GM23338 (cell line): ENCODE data around the gene PIK3CB.

Source experiments
- CTCF ChIP-seq, 2 experiments: fragments of 200-600 bp in 1 of 2; sonication (generic) in 1 of 2; conservative IDR thresholded peaks; 2 replicates each; pipeline versions ENCODE4 v1.5.1 to v1.6.1; 2016 to 2017; ENCODE audit warnings: antibody characterized with exemption in 2 of 2, low read depth in 2 of 2, mild to moderate bottlenecking in 2 of 2, moderate library complexity in 1 of 2
- EZH2phosphoT487 ChIP-seq: fragments of 200-600 bp; sonication (generic); IDR thresholded peaks from one replicate; pipeline ENCODE4 v1.8.1; 2018; ENCODE audit warnings: antibody characterized with exemption; ENCODE audit not compliant: unreplicated experiment
- JUNB ChIP-seq: IDR thresholded peaks from one replicate; pipeline ENCODE4 v1.6.1; 2016; ENCODE audit warnings: antibody characterized with exemption; ENCODE audit not compliant: unreplicated experiment
- POLR2AphosphoS5 ChIP-seq: IDR thresholded peaks from 2 replicates; pipeline ENCODE4 v1.6.1; 2016; ENCODE audit warnings: antibody characterized with exemption, low read depth
- REST ChIP-seq: IDR thresholded peaks from one replicate; pipeline ENCODE4 v1.6.1; 2018; ENCODE audit warnings: antibody characterized with exemption; ENCODE audit not compliant: unreplicated experiment
- ZNF331 ChIP-seq: fragments of 250-450 bp; sonication (Bioruptor Pico); IDR thresholded peaks from 2 replicates; pipeline ENCODE4 v1.5.0; 2020; ENCODE audit warnings: low read depth, mild to moderate bottlenecking, moderate library complexity

GRCh38 chr3:138748190-138748589 is 86.5 kb downstream of the PIK3CB start:
- TF ChIP-seq CTCF (conservative IDR thresholded peaks at IDR 0.05; ENCODE audit: low read depth in 2 of 2), result no peak
- TF ChIP-seq JUNB, result no peak
- no peak for TF ChIP-seq ZNF331 (CRISPR knock-in tag)
- TF ChIP-seq EZH2phosphoT487, result no peak
- no peak for TF ChIP-seq REST
- no peak for TF ChIP-seq POLR2AphosphoS5
